Measurements from ENCODE around the gene COL9A3. TPM values are rescaled to one million over a fixed set of nuclear protein-coding genes. Genes with fewer than 3 reads are reported as not detected.

The COL9A3 gene
- 0.47 TPM in 1 of 2 replicates, not detected in the other for total RNA-seq

DNA sequence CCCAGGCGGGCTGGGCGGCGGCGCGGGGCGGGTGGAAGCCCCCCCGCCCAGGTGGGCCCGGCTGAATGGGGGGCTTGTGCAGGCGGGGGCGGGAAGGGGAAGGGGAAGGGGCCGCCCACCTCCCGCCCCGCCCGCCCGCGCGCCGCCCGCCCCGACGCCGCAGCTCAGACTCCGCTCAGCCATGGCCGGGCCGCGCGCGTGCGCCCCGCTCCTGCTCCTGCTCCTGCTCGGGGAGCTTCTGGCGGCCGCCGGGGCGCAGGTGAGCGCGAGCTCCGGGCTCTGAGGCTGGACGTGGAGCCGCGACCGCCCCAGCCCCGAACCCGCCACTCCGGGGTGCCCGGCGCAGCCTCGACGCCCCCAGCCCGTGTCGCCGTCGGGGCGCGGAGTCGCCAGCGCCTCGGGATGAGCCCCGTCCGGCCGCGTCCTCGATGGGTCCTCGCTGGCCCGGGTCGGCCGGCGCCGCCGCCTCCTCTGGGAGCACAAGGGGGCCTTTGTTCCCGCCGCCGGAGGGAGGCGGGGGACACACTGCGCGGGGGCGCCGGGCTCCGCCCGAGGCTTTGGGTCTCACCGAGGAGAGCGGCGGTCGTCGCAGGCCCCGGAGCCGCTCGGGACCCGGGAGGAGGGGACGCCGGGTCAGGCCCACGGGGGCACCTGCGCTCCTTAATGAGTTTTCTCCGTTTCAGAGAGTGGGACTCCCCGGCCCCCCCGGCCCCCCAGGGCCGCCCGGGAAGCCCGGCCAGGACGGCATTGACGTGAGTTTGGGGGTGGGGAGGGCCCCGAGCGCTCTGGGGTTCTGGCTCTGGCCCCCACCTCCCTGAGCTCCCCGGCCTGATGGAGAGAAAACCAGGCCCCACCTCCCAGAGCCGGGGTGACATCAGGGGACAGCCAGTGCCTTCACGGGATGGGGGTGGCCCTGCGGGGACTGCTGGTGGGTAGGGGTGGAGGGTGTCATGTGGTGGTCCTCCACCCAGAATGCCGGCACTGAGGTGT, at the start of gene COL9A3:
Gene COL9A3 (plus strand): TSS at position 167 of the 990 bp plus-strand sequence. CDS start 15 bp downstream, at position 182.
- intact Hi-C loops (cut with micrococcal nuclease), result no loop called here
- no peaks in the 10 kb centered on the region for H3K9me3 Mint-ChIP-seq
- no peak within 1 kb of the TSS for H3K4me3 Mint-ChIP-seq
- no peaks in the 10 kb centered on the region for H3K4me1 Mint-ChIP-seq
- no peak for DNase-seq
- peak within 1 kb of the TSS; percentile 51 for H3K27ac Mint-ChIP-seq
- peaks cover 24% of the 10 kb centered on the region for H3K27me3 Mint-ChIP-seq
- peaks cover 9% of the 10 kb centered on the region for H3K36me3 Mint-ChIP-seq (ENCODE audit: low read depth)

DNA sequence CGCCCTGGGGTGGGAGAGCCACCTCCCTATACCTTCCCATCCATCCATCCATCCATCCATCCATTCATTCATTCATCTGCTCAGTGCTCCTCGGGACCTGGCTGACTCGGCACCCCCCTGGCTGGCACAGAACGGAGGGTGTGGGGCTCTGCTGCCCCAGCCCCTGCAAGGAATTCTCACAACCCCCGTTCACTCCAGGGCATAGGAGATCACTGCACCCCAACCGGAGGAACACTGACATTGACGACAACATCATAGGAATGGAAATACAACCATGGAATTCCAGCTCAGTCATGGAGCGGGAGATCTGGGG, 48.7 kb upstream of the COL9A3 start:
- intact Hi-C loops (cut with micrococcal nuclease), result no loop called here
- DNase-seq, result no peak
- Mint-ChIP-seq H3K36me3 (ENCODE audit: low read depth) (no peaks in the 10 kb centered on the region), H3K27ac (no peak overlapping the region), H3K4me1 (no peaks in the 10 kb centered on the region), H3K9me3 (no peaks in the 10 kb centered on the region), H3K27me3 (peaks cover 2% of the 10 kb centered on the region), H3K4me3 (no peak overlapping the region)

DNA sequence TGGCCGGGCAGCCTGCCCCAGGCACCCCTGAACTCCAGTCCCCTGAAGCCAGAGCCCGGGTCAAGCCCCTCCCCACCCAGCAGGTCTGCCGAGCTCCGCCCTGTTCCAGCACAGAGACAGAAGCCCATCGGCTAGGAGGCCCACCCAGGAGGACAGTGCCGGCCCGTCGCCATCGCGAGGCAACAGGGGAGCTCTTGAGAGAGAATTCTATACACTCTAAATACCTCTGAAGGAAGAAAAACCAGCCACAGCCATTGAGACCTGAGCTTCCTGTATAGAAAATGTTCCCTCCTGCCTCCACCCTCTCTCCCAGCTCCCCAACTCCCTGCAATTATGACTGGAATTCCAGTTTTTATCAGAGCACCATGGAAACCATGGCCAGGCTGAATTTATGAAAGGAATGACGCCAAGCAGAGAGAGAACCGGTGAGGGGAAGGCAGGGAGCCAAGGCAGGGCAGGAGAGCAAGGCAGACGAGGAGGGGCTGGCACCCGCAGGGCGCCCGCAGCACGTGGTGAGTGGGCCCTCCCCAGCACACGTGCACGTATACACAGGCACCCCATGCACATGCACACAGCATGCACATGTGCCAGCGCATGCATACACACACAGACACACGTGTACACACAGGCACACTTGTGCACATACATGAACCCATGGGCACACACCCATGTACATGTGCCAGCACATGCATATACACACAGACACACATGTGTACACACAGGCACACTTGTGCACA, 48.1 kb upstream of the COL9A3 start:
- H3K4me1 Mint-ChIP-seq, result no peaks in the 10 kb centered on the region
- intact Hi-C loops (cut with micrococcal nuclease), result no loop called here
- DNase-seq, result no peak
- no peak overlapping the region for H3K4me3 Mint-ChIP-seq
- H3K27me3 Mint-ChIP-seq, result peaks cover 2% of the 10 kb centered on the region
- H3K9me3 Mint-ChIP-seq, result no peaks in the 10 kb centered on the region
- no peak overlapping the region for H3K27ac Mint-ChIP-seq
- H3K36me3 Mint-ChIP-seq (ENCODE audit: low read depth), result no peaks in the 10 kb centered on the region

DNA sequence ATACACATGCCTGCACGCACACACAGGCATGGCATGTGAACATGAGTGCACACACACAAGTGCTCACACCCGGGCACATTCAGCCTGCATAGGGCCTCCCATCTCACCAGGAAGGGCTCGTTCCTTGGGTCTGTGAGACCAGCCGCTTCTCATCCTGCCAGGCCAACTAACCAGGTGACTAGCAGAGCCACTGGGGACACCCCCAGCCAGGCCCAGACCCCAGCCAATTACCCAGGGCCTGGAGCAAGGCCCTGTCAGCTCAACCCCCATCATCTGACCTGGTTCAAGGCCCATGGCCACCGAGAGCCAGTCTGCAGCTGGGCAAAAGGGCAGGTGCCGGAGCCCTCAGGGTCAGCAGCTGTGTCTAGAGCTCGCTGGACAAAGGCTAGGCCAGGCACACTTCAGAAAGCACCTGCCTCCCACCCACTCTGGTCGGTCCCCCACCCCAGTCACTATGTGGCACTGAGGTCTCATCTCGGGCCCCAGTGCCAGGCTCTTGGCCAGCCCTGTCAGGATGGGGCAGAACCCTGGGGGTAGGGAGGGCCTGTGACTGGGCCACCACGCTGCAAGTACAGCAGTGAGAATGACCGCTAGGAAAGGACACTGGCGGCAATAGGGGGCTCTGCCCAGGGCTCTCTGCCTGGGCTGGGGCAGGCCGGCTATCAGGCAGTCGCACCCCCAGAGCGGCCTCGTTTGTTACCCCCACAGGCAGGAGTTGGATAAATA, 47.3 kb upstream of the COL9A3 start:
- peaks cover 4% of the 10 kb centered on the region for H3K4me1 Mint-ChIP-seq
- intact Hi-C loops (cut with micrococcal nuclease), result no loop called here
- DNase-seq, result no peak
- H3K27ac Mint-ChIP-seq, result no peak overlapping the region
- no peaks in the 10 kb centered on the region for H3K9me3 Mint-ChIP-seq
- H3K36me3 Mint-ChIP-seq (ENCODE audit: low read depth), result no peaks in the 10 kb centered on the region
- H3K4me3 Mint-ChIP-seq, result no peak overlapping the region
- H3K27me3 Mint-ChIP-seq, result peaks cover 2% of the 10 kb centered on the region

DNA sequence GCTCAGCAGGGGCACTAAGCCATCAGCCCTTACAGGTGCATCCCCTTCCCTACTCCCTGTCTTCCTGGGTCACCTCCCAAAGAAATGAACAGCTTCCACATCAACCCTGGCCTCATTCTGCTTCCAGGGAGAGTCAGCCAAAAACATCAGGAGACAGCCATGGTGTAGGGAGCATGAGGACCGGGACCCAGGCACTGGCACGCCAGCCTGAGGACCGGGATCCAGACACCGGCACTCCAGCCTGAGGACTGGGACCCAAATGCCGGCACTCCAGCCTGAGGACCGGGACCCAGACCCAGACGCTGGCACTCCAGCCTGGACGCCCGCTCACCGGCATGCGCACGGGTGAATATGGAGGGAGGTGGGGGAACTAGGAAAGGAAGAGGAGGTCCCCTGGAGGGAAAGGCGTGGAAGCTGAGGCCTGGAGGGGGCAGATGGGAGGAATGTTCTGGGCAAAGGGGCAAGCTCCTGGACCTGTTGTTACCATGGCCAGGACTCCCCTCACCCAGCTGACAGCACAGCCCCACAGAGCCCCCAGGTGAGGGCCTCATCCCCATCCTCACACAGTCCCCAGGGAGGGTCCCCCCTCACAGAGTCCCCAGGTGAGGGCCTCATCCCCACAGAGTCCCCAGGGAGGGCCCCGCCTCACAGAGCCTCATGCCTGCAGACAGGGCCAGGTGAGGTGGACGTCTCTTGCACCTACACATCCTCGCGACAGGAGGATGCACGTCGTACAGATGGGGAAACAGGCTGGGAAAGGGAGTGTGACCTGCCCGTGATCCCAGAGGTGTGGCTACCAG, 46.5 kb upstream of the COL9A3 start:
- Mint-ChIP-seq H3K27ac (no peak overlapping the region), H3K4me3 (no peak overlapping the region), H3K4me1 (peaks cover 12% of the 10 kb centered on the region), H3K36me3 (ENCODE audit: low read depth) (no peaks in the 10 kb centered on the region), H3K27me3 (peaks cover 2% of the 10 kb centered on the region), H3K9me3 (no peaks in the 10 kb centered on the region)
- DNase-seq, result no peak
- intact Hi-C loops (cut with micrococcal nuclease), result no loop called here

DNA sequence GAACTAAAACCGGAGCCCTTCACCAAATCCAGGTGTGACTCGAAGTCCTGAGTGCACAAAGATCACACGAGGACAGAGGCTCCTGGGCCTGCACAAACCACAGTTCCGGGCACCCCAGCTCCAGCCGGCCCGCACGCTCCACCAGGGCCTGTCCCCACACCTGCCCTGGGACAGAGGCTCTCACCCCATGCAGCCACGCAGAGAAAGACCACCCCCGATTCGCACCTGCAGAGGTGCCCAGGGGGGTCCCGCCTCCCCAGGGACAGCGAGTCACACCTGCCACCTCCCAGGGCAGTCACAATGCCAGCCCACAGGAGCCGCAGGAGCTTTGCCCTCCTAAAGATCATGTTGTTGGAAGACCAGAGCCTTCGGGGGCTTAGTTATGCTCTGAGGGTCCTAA, 45.9 kb upstream of the COL9A3 start:
- Mint-ChIP-seq H3K36me3 (ENCODE audit: low read depth) (no peaks in the 10 kb centered on the region), H3K27ac (no peak overlapping the region), H3K27me3 (peaks cover 2% of the 10 kb centered on the region), H3K9me3 (no peaks in the 10 kb centered on the region), H3K4me1 (peaks cover 16% of the 10 kb centered on the region), H3K4me3 (no peak overlapping the region)
- intact Hi-C loops (cut with micrococcal nuclease), result no loop called here
- DNase-seq, result no peak

DNA sequence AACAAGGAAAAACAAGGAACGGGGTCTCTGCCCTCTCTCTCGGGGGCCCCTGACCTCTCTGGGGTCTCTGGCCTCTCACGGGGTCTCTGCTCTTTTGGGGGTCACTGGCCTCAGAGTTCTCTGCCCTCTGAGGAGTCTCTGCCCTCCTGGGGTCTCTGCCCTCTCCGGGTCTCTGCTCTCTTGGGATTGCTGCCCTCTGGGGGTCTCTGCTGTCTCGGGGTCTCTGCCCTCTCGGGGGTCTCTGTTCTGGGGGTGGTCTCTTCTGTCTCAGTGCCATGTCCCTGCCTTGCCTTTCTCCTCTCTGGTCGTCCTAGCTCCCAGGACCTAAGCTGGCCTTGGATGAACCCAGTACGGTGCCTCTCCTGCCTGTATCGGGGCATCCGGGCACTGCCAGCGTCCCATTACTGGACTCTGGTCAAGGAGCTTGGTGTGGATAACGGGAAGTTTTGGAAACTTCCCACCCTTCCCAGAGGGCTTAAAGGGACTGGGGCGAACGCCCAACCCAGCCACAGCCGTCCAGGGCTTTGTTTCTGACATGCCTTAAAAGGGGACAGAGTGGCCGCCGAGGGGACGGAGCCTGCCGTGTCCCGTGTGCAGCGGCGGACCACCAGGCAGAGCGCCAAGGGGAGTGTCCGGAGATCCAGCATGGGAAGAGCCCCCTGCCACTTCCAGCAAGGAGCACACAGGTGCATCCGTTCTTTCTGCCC, 45.3 kb upstream of the COL9A3 start:
- H3K4me3 Mint-ChIP-seq, result no peak overlapping the region
- H3K27ac Mint-ChIP-seq, result no peak overlapping the region
- H3K9me3 Mint-ChIP-seq, result no peaks in the 10 kb centered on the region
- H3K4me1 Mint-ChIP-seq, result peaks cover 21% of the 10 kb centered on the region
- peaks cover 2% of the 10 kb centered on the region for H3K27me3 Mint-ChIP-seq
- no peak for DNase-seq
- H3K36me3 Mint-ChIP-seq (ENCODE audit: low read depth), result no peaks in the 10 kb centered on the region
- intact Hi-C loops (cut with micrococcal nuclease), result no loop called here

DNA sequence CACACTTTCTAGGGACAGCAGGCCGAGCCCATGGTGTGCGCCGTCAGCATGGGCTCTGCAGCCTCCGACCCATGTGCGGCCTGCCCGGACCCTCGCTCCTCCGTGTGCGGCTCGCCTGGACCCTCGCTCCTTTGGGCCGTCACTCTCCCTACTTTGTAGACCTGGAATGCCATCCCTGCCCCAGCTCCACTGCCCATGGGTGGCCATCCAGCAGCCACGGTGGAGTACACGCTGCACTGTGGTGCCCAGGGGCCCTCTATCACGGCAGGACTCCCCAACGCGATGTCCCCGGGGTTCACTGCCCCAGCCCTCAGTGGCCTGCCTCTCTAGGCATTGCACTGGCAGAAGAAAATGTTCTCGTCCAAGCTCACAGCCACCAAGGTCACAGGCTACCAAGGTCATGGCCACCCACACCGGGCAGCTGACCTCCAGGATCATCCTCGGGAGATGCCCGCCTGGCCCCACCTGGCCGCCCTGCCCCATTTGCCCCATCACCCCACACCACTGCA, 44.7 kb upstream of the COL9A3 start:
- no peak for DNase-seq
- intact Hi-C loops (cut with micrococcal nuclease), result no loop called here
- Mint-ChIP-seq H3K4me1 (peaks cover 26% of the 10 kb centered on the region), H3K27me3 (no peaks in the 10 kb centered on the region), H3K36me3 (ENCODE audit: low read depth) (no peaks in the 10 kb centered on the region), H3K4me3 (no peak overlapping the region), H3K27ac (no peak overlapping the region), H3K9me3 (peaks cover 3% of the 10 kb centered on the region)

DNA sequence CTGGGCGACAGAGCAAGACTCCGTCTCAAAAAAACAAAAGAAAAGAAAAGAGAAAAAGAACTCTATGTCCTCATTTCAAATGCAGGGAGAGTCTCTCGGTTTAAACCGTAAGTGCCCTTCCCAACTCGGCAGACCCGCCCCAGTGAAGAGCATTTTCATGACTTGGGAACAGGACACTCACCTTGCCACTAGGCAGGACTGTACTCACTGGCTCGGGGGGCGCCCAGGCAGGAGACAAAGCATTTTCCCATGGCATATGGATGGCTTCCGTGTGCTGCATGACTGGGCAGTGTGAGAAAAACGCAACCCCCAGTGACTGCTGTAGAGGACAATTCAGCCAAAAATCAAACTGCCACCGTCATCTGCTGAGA, 44.2 kb upstream of the COL9A3 start:
- peaks cover 5% of the 10 kb centered on the region for H3K9me3 Mint-ChIP-seq
- H3K27ac Mint-ChIP-seq, result no peak overlapping the region
- intact Hi-C loops (cut with micrococcal nuclease), result no loop called here
- H3K4me3 Mint-ChIP-seq, result no peak overlapping the region
- peaks cover 28% of the 10 kb centered on the region for H3K4me1 Mint-ChIP-seq
- H3K36me3 Mint-ChIP-seq (ENCODE audit: low read depth), result no peaks in the 10 kb centered on the region
- no peaks in the 10 kb centered on the region for H3K27me3 Mint-ChIP-seq
- DNase-seq, result no peak

DNA sequence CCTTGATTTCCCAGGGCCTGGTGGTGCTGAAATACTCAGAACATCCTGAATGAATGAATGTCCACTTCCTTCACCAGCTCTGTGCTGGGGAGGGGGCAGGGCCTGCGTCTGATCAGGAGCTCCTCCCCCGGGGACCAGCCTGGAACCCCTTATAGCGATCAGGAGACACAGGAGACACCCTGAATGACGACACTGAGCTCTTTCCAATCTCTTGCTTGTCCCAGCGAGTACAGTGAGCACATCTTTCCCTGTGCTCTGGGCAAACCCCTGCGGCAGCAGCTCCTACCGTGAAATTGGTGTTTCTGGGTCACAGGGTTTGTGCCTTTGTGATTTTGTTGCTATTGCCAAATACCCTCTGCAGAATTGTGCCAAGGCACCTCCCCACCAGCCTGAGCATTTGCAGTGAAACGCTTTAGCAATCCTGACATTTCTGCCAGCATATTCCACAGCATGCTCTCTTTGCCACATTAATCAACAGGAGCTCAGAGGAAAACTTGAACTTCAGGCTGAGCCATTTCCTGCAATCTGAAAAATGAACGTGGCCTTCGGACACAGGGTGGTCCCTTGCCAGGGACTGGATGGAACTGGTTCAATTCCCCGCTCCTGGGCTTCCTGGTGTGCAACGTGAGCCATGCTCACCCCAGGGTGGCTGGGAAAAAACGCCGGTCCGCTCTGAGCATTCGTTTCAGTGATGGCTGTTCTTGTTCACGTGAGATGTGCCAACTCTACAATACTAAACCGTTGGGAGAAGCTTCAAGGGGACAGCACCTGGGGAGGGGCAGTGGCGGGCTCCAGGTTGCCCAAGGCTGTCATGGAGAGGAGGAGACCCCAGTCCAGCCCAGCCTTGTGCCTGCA, 43.6 kb upstream of the COL9A3 start:
- no peak overlapping the region for H3K27ac Mint-ChIP-seq
- H3K4me1 Mint-ChIP-seq, result peaks cover 28% of the 10 kb centered on the region
- peaks cover 5% of the 10 kb centered on the region for H3K9me3 Mint-ChIP-seq
- intact Hi-C loops (cut with micrococcal nuclease), result no loop called here
- H3K36me3 Mint-ChIP-seq (ENCODE audit: low read depth), result no peaks in the 10 kb centered on the region
- no peaks in the 10 kb centered on the region for H3K27me3 Mint-ChIP-seq
- no peak for DNase-seq
- no peak overlapping the region for H3K4me3 Mint-ChIP-seq

DNA sequence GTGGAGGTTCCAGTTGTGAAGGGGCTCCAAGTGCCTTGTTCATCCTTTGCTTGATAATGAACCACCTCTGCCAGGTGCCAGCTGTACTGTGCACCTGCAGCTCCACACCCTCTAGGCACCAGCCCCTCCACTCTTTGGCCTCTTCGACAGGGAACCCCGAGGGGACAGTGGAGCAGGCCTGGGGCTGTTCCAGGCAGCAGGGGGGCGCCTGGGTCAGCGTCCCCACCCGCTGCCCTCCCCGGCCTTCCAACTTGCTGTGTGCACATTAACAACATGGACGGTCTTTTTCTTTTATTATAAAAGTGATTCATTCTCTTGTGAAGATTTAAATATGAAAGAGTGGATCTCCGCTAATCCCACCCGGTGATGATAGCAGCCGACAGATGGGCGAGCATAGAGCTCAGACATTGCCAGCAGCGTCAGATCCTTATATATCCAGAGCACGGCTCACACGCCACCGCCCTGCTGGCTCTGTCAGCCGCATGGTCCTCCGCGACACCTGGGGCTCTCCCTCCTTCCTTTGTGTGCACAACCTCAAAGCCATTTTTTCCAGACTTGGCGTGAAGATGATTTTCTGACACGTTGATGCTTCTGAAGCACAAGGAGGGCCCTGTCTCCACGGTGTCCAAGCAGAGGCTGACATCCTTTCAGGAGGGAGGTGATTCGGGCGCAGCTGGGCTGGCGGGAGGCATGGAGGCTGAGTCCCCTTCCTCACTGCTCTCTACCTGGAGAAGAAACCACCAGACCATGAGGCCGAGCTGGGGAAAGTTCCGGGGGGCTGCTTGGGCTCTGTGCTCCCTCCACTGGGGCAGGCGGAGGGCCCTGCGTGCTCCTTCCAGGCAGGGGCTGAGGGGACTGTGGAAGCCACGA, 42.8 kb upstream of the COL9A3 start:
- intact Hi-C loops (cut with micrococcal nuclease), result no loop called here
- Mint-ChIP-seq H3K27me3 (no peaks in the 10 kb centered on the region), H3K9me3 (peaks cover 5% of the 10 kb centered on the region), H3K4me3 (no peak overlapping the region), H3K4me1 (peaks cover 28% of the 10 kb centered on the region), H3K27ac (peak overlapping the region; percentile 48), H3K36me3 (ENCODE audit: low read depth) (no peaks in the 10 kb centered on the region)
- DNase-seq, result no peak

Data from activated CD4-positive, alpha-beta T cell treated with anti-CD3 and anti-CD28 coated beads, Interleukin-2, amount 10 ng/mL, durations not matched to agents 24 days and 14 days (primary cell).